SKM-1 treated with dmso at 0.1 percent for 144 hours (cell line): ENCODE data around the gene RPS18.
"Not testable (repeated sequence)": the region's sequence is repeated elsewhere in the genome, so short reads cannot be mapped to it uniquely, and the experiment has no call there.

ENCODE experiments used
- DNase-seq: peaks from one replicate; lab custom pipeline; 2025; ENCODE audit not compliant: unreplicated experiment; lab: John Stamatoyannopoulos, UW

The RPS18 gene

DNA sequence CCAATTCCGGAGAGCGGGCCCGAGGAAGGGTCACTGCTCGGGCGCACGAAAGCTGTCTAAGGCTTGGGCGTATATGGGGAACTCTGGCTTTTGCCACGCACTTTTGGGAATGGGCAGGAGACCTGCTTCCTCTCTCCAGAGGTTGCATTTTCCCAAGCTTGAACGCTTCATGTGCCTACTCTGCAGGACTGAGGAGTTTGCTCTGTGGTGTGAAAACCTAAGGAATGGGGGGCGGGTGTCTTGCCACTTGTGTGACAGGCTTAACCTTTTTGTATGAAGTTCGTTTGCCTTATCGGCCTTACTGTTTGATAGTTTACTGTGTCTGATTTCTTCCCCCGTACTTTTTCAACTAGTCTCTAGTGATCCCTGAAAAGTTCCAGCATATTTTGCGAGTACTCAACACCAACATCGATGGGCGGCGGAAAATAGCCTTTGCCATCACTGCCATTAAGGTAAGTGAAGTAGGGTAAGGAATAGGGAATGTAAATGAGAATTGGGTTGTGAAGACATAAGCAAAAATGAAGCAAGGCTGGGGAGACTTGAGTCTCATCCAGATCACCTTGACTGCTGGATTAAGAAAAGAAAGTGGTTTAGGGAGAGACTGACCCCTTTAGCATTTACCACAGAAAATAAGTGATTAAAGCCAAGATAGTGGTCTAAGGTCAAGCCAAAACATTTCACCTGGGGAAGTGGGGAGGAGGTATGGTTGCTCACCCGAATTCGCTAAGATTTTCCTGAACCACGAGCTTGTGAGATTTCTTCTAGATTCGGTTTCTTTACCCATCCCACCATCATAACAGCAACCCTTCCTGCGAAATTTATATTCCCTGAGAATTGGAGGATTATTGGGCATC is 627 bp downstream of the RPS18 start:
- no peak for DNase-seq

DNA sequence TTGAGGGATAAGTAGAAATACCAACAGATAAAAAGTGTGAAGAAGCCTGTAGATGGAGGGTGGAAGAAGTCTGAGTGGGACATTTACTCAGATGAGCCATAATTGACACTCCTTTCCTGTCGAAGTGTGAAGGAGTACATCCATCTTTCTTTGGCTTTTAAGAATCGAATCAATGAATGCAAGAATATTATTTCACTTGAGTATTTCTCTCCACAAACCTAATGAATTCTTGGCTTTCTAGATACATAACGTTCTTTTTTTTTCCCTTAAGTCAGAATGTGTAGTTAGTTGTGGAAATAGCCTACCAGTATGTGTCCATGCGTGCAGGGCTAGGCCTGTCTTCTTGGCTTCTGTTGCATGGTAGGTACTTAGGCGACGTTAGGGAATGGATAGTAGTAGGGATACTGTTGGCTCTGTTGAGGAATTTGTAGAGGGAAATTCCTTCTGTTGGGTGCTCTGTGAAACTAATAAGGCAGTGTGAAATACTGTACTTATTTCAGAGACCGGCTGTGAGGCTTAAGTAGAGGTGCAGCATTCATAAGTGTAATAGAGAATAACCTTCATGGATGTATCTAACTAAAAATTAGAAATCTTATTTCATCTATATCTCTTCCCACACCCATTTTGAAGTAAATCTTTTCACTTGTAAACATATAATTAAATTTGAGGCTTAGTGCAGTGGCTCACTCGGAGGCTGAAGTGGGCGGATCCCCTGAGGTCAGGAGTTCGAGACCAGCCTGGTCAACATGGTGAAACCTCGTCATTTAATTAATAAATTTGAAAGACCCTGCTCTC is 1.5 kb downstream of the RPS18 start:
- no peak for DNase-seq

DNA sequence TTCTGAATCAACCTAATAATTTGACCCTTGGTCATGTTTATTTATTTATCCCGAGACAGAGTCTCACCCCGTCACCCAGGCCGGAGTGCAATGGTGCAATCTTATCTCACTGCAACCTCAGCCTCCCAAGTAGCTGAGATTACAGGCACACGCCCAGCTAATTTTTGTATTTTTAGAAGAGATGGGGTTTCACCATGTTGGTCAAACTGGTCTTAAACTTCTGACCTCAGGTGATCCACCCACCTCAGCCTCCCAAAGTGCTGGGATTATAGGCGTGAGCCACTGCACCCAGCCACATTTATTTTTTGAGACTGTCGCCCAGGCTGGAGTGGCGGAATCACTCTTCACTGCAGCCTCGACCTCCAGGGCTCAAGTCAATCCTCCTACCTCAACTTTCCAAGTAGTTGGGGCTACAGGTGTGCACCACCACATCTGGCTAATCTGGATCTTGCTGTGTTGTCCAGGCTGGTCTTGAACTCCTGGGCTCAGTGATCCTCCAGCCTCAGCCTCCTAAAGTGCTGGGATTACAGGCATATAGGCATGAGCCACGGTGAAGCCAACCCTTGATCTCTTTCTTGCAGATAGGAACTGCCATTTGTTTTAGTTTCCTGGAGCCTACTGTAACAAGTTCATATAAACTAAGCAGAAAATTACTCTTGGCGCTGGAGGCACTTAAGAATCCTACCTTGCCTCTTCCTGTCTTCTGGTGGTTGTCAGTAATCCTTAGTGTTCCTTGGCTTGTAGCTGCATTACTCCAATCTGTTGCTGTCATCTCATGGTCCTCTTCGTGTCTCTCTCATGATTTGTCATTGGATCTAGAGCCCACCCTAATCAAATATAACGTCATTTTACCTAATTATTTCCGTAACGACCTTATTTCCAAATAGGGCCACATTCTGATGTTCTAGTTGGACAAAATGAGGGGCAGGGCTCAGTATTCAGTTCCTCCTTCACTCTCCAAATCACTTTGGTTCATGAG is 2.3 kb downstream of the RPS18 start:
- no peak for DNase-seq

DNA sequence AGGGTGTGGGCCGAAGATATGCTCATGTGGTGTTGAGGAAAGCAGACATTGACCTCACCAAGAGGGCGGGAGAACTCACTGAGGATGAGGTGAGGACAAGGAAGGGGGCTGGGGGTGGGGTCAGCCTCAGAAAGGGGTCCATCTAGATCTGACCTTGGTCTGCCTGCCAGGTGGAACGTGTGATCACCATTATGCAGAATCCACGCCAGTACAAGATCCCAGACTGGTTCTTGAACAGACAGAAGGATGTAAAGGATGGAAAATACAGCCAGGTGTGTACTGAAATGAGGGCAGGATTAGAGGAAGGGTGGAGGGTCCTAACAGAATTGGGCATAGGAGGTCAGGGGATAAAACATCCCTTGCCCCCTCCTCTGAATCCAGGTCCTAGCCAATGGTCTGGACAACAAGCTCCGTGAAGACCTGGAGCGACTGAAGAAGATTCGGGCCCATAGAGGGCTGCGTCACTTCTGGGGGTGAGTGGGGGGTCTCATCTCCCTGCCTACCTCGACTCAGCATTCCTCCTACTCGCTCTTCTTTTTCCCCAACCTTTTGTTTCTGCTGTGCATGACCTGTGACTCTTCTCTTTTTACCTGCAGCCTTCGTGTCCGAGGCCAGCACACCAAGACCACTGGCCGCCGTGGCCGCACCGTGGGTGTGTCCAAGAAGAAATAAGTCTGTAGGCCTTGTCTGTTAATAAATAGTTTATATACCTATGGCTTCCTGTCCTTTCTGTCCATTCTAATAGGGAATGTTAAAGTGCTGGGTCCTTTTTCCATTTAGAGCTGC is 4.1 kb downstream of the RPS18 start:
- DNase-seq: not testable (repeated sequence)

DNA sequence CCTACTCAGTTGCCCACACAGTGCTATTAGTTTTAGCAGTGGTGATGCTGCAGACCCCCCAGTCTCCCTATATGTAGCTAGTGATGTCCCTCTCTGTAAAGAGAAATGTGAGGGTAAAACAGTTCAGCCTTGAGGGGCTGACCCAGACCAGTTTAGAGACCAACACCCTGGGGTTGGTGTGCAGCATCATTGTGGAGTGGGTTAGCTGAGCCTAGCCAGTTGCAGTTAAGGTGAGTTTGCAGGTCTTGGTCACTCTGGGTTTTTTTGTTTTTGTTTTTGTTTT is 4.6 kb downstream of the RPS18 start:
- no peak for DNase-seq

DNA sequence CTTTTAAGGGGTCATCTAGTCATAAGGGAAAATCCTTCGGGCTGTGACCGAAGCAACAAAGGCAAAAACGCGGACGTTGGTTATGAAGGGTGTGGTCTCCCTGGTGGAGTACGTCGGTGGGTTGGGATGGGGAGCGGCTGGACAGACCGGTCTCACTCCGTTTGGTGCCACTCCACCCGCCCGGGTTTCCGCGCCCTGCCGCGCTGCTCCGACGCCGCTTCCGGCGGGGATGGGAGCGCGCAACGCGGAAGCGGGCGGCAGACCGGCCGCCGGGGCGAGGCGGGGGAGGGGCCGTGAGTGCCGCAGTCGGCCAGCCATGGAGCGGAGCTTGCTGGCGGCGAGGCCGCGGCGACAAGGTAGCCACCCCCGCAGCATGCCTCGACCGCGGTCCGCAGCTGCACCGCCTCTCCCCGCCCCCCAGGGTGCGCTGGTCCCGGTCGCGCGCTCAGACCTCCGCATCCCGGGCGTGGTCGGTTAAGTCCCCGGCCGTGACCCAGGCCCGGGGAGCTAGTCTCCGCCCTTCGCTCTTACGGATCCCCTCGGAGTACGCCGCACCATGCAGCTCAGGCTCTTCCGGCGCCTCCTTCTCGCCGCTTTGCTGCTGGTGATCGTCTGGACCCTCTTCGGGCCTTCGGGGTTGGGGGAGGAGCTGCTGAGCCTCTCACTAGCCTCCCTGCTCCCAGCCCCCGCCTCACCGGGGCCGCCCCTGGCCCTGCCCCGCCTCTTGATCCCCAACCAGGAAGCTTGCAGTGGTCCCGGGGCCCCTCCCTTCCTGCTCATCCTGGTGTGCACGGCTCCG is 5.2 kb downstream of the RPS18 start, which contains the start of gene B3GALT4:
Gene B3GALT4, plus strand, starts transcription at position 260 of the 799 bp plus-strand sequence. Its CDS starts 297 bp downstream, at position 557.
- no peak for DNase-seq

DNA sequence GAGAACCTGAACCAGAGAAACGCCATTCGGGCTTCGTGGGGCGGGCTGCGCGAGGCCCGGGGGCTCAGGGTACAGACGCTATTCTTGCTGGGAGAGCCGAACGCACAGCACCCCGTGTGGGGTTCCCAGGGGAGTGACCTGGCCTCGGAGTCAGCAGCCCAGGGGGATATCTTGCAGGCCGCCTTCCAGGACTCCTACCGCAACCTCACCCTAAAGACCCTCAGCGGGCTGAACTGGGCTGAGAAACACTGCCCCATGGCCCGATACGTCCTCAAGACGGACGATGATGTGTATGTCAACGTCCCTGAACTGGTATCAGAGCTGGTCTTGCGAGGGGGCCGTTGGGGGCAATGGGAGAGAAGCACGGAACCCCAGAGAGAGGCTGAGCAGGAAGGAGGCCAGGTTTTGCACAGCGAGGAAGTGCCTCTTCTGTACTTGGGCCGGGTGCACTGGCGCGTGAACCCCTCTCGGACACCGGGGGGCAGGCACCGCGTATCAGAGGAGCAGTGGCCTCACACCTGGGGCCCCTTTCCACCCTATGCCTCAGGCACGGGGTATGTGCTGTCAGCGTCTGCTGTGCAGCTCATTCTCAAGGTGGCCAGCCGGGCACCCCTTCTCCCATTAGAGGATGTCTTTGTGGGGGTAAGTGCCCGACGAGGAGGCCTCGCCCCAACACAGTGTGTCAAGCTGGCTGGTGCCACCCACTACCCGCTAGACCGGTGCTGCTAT is 6.0 kb downstream of the RPS18 start:
- no peak for DNase-seq

DNA sequence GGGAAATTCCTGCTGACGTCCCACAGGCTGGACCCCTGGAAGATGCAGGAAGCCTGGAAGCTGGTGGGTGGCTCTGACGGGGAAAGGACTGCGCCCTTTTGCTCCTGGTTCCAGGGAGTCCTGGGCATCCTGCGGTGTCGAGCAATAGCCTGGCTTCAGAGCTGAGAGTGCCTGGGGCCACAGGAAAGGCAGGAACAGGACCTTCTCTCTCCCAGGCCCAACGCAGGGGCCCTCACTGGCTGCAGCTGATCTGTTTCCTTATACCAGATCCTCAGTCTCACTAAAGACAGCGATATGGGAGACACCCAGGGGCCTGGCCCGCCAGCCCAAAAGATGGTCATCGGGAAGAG is 6.5 kb downstream of the RPS18 start:
- no peak for DNase-seq

DNA sequence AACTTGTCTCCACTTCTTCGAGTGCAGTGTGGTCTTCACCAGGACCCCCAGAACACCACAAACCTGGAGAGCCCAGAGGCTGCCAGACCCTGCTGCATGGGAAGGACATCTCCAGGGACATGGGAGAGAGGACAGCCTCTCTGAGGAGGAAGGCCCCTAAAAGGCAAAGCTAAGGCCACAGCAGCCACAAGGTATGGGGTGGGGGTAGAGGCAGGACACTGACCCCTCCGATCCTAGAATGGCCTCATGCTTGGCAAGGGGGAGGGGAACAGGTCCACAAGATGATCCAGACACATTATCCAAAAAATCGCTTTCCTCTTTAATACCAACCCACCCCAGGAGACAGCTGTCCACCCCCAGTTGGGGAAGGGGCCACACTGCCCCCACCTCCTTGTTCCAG is 6.9 kb downstream of the RPS18 start:
- DNase-seq: no peak

DNA sequence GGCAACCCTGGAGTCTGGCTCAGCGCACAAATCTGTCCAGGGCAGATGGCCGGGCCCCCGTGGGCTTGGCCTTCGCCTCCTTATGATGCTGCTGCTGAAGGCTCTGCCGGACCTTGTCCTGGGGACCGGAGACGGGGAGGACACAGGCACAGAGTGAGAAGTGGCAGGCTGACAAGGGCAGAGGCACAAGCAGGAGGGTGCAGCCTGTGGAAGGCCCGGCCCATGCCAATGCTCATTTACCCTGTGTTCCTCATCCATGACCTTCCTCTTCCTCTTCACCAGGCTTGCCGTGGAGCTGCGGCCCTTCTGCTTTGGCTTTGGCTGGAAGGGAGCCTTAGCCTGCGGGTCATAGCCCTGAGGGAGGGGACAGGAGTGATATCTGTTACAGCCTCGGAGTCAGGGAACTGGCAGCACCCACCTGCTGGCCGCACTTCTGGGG is 7.4 kb downstream of the RPS18 start:
- DNase-seq: no peak

DNA sequence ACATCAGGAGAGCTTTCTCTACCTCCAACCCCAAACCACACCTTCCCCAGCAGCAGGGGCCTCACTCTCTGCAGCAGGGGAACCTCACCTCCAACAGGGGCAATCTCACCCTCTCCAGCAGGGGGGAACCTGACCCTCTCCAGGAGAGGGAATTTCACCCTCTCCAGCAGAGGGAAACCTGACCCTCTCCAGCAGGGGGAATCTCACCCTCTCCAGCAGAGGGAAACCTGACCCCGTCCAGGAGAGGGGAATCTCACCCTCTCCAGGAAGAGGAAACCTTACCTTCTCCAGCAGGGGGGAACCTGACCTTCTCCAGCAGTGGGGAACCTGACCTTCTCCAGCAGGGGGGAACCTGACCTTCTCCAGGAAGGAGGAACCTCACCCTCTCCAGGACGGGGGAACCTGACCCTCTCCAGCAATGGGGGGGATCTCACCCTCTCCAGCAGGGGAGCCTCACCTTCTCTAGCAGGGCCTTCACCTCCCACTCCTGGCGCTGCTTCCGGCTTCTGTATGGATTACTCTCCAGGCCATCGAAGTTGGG is 8.2 kb downstream of the RPS18 start:
- no peak for DNase-seq

DNA sequence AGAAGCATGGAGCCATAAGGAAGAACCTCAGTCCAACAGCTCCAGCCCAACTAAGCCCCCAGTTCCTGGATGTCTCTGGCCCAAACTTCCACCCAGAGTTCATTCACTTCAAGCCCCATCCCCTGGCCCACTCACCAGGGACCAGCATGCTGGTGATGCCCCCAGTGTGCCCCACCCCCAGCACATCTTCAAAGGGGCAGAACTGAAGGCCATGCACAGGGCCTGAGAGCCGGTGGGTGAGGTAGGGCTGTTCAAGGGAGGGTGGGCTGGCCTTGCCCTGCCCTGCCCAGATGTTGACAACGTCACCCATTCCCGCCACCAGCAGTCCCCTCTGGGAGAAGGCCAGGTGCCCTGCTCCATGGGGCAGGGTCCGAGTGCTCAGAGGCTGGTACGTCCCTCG is 8.7 kb downstream of the RPS18 start:
- DNase-seq: no peak

DNA sequence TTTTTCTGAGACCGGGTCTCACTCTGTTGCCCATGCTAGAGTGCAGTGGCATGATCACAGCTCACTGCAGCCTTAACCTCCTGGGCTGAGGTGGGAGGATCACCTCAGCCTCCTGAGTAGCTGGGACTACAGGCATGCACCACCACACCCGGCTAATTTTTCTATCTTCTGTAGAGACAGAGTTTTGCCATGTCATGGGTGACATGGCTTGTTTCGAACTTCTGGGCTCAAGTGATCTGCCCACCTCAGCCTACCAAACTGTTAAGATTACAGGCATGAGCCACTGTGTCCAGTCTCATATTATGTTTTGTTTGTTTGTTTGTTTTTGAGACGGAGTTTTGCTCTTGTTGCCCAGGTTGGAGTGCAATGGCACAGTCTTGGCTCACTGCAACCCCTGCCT is 13.3 kb downstream of the RPS18 start:
- not testable (repeated sequence) for DNase-seq

DNA sequence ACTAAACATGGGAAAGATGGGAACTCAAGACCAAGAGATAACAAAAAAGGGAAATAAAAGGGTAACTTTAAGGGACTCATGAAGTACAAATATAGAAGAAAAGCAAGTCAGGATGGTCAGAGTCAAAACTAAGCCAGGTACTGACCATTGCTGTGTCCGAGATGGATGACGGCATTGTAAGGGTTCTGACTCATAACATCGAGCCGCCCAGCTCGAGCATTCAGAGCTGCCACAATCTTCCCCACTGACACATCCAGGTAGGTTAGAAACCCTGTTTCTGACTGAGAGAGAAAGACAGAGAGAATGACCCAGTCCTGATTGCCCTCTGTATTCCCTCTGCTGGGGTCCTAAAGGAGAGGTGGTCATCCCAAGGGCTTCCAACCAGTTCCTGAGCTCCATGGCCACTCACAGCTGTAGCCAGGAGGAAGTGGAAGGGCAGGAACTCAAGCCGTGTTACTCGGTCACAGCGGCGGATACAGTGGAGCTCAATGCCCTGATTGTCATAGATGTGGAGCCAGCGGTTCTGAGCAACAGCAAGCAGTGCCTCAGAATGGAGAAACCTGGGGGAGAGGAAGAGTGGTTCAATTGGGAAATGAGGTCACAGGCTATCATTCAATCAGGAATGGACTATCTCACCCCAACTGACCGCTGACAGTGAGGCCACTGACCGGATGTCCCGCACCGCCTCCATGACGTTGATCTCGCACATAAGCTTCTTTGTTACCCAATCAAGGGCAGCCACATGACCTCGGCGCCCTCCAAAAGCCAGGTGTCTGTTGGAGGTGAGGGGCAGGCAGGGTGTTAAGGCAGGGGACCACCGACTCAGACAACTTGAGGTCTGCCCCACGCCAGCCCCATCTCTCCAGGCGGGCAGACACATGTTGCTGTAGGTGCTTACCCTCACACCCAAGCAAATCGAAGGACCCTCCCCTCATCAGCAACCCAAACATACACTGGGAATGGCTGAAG is 15.4 kb downstream of the RPS18 start:
- DNase-seq: no peak

DNA sequence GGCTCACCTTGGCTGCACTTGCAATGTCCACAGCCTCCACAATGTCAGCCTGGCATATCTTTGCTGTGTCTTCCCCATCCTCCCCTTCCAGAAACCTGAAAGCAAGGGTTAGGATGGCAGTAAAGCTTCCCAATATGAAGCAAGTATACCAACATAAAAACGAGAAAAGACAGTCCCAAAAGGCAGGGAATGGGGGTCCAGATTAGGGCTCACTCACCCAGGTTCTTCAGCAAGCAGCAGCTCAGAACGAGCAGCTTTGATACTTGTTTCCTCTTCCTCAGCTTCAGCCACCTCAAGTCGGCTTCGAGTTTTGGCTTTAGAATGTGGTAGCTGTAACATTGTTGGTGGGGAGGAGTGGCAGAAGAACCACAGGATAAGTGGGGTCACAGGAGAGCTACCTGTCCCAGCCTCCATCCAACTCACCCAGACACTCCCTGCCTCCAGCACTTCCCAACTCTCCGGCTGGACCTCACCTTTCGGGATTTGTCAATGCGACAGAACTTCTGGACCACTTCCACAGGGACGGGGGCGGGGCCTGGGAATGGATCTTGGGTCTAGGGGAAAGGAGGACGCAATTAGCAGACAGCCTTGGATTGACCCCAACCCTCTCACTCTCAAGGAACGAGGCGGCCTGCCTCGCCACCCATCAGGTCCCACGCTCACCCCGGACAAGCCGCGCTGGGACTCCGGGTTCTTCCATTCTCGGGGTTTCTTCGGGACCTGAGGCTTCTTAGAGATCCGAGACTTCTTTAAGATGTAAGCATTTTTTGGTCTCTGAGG is 16.5 kb downstream of the RPS18 start:
- DNase-seq: no peak

DNA sequence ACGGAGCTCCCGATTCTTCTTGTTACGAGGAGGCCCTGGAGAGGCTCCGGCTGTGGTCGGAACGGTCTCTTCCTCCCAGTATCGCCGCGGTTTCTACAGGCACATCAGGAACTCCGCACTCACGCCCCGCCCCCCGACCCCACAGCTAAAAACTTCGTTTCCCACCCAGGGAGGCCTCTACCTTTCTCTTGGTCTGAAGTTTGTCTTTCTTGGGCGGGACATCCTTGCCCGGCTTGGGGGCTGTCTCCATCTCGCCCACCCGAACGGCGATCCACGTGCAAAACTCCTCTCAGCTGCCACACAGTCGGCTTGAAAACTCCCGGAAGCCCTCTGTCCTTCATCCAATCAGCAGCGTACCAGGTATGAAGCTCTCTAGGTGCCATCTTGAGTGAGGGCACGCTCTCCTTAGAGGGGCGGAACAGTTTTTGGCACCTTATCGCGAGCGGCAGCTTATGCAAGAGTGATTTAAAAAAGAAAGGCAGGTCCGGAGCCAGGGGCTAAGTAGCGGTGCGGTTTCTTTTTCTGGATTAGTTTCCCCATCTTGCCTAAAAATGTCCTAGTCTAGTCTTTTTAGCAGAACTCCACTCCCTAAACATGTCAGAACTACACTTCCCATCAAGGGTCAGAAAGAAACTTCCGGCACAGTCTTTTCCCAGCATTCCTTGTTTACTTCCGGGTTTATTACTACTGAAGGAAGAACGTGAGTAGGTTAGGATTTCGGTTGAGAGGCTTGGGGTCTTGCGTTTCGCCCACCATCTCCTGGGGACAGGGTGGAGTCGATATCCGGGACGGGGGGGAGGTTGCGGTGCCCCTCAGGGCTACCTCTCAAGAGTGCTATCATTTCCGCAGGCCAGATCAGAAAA is 17.3 kb downstream of the RPS18 start, which contains the start of the genes PFDN6 and WDR46:
Gene PFDN6, plus strand, starts transcription at position 681 of the 863 bp plus-strand sequence. CDS start 256 bp downstream, outside the sequence.
Gene WDR46, minus strand, starts transcription at position 319 of the 863 bp plus-strand sequence. Its CDS starts 69 bp downstream, at position 250.
- DNase-seq: peak; percentile 94
